ENCODE results near the gene DNAJC5G. TPM values are rescaled to one million over a fixed set of nuclear protein-coding genes. Genes with fewer than 3 reads are reported as not detected.

DNAJC5G gene
- total and polyA plus RNA-seq, 2 of the 13 experiments (the other 11 are each of a cell fraction or from before 2014, with no cell fraction given) = 0.05 TPM; not detected in 1

DNA sequence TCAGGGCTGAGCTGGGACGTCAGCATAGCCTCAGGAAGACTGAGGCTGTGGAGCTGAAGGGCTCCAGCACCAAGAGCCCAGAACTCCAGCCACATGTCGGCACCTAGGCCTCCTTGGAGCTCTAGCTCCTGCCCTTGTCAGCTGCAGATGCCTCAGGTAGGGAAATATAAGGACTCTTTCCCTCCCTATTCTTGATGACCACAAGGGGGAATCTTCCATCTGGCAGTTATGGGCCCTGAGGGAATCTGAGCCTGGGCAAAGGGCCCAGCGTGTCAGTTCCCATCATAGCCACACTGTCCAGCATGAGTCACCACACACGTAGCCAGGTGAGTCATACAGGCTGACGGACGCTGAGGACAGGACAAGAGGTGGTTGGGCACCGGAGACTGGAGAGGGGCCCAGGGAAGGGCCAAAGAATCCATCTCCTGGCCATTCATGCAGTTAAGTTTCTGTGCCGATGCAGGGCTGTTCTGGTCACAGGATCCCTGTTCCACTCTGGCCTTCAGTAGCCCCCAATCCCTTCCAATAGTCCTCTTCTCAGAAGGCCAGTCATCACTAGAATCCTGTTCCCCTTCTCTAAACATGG, 45.8 kb downstream of the DNAJC5G start (continued):
- TF ChIP-seq, protein P1, sequence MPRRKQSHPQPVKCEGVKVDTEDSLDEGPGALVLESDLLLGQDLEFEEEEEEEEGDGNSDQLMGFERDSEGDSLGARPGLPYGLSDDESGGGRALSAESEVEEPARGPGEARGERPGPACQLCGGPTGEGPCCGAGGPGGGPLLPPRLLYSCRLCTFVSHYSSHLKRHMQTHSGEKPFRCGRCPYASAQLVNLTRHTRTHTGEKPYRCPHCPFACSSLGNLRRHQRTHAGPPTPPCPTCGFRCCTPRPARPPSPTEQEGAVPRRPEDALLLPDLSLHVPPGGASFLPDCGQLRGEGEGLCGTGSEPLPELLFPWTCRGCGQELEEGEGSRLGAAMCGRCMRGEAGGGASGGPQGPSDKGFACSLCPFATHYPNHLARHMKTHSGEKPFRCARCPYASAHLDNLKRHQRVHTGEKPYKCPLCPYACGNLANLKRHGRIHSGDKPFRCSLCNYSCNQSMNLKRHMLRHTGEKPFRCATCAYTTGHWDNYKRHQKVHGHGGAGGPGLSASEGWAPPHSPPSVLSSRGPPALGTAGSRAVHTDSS (CRISPR knock-in tag; conservative IDR thresholded peaks at IDR 0.05) = no peak
- no peak for TF ChIP-seq SNAI1 (CRISPR knock-in tag; IDR thresholded peaks at IDR 0.05; ENCODE audit: borderline replicate concordance)
- TF ChIP-seq ELF3 (CRISPR knock-in tag; IDR thresholded peaks at IDR 0.05) = peak; percentile 84
- TF ChIP-seq ETV5 (CRISPR knock-in tag; IDR thresholded peaks at IDR 0.05; ENCODE audit: borderline replicate concordance) = peak; percentile 88; the same call in 1 of the 2 replicates
- no peak for TF ChIP-seq ZNF235 (CRISPR knock-in tag; IDR thresholded peaks at IDR 0.05; ENCODE audit: borderline replicate concordance)
- TF ChIP-seq ZNF143 (CRISPR knock-in tag; IDR thresholded peaks at IDR 0.05) = peak; percentile 72; the same call in 1 of the 2 replicates
- peak; percentile 88; the same call in 1 of the 2 replicates for TF ChIP-seq ZIK1 (CRISPR knock-in tag; IDR thresholded peaks at IDR 0.05; ENCODE audit: borderline replicate concordance, low read depth)
- TF ChIP-seq ZNF749 (CRISPR knock-in tag; IDR thresholded peaks at IDR 0.05; ENCODE audit: borderline replicate concordance) = no peak
- TF ChIP-seq ZNF441 (CRISPR knock-in tag; IDR thresholded peaks at IDR 0.05; ENCODE audit: borderline replicate concordance) = peak; percentile 67; the same call in 1 of the 2 replicates
- TF ChIP-seq TMF1 (CRISPR knock-in tag; IDR thresholded peaks at IDR 0.05; ENCODE audit: low read depth) = no peak
- no peak for TF ChIP-seq ZBTB42 (CRISPR knock-in tag; IDR thresholded peaks at IDR 0.05)
- peak; percentile 93 for TF ChIP-seq ZFX (CRISPR knock-in tag; IDR thresholded peaks at IDR 0.05; ENCODE audit: low read depth)
- peak; percentile 78 for TF ChIP-seq U2AF1 (optimal IDR thresholded peaks at IDR 0.05; ENCODE audit: low read depth, low read length)
- TF ChIP-seq TRIM24 (CRISPR knock-in tag; IDR thresholded peaks at IDR 0.05) = no peak
- TF ChIP-seq, protein P2, sequence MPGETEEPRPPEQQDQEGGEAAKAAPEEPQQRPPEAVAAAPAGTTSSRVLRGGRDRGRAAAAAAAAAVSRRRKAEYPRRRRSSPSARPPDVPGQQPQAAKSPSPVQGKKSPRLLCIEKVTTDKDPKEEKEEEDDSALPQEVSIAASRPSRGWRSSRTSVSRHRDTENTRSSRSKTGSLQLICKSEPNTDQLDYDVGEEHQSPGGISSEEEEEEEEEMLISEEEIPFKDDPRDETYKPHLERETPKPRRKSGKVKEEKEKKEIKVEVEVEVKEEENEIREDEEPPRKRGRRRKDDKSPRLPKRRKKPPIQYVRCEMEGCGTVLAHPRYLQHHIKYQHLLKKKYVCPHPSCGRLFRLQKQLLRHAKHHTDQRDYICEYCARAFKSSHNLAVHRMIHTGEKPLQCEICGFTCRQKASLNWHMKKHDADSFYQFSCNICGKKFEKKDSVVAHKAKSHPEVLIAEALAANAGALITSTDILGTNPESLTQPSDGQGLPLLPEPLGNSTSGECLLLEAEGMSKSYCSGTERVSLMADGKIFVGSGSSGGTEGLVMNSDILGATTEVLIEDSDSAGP (CRISPR knock-in tag; IDR thresholded peaks at IDR 0.05; ENCODE audit: borderline replicate concordance) = peak; percentile 69
- TF ChIP-seq MIER3 (CRISPR knock-in tag; IDR thresholded peaks at IDR 0.05; ENCODE audit: borderline replicate concordance) = peak; percentile 97
- TF ChIP-seq, protein P3, sequence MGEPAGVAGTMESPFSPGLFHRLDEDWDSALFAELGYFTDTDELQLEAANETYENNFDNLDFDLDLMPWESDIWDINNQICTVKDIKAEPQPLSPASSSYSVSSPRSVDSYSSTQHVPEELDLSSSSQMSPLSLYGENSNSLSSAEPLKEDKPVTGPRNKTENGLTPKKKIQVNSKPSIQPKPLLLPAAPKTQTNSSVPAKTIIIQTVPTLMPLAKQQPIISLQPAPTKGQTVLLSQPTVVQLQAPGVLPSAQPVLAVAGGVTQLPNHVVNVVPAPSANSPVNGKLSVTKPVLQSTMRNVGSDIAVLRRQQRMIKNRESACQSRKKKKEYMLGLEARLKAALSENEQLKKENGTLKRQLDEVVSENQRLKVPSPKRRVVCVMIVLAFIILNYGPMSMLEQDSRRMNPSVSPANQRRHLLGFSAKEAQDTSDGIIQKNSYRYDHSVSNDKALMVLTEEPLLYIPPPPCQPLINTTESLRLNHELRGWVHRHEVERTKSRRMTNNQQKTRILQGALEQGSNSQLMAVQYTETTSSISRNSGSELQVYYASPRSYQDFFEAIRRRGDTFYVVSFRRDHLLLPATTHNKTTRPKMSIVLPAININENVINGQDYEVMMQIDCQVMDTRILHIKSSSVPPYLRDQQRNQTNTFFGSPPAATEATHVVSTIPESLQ (CRISPR knock-in tag; conservative IDR thresholded peaks at IDR 0.05) = 0 out of 2 replicates have a peak, but pooled peaks have one; percentile 45
- no peak for TF ChIP-seq ZNF841 (CRISPR knock-in tag; IDR thresholded peaks at IDR 0.05; ENCODE audit: borderline replicate concordance)
- TF ChIP-seq, protein P4, sequence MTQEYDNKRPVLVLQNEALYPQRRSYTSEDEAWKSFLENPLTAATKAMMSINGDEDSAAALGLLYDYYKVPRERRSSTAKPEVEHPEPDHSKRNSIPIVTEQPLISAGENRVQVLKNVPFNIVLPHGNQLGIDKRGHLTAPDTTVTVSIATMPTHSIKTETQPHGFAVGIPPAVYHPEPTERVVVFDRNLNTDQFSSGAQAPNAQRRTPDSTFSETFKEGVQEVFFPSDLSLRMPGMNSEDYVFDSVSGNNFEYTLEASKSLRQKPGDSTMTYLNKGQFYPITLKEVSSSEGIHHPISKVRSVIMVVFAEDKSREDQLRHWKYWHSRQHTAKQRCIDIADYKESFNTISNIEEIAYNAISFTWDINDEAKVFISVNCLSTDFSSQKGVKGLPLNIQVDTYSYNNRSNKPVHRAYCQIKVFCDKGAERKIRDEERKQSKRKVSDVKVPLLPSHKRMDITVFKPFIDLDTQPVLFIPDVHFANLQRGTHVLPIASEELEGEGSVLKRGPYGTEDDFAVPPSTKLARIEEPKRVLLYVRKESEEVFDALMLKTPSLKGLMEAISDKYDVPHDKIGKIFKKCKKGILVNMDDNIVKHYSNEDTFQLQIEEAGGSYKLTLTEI (CRISPR knock-in tag; conservative IDR thresholded peaks at IDR 0.05) = no peak
- TF ChIP-seq, protein P5, sequence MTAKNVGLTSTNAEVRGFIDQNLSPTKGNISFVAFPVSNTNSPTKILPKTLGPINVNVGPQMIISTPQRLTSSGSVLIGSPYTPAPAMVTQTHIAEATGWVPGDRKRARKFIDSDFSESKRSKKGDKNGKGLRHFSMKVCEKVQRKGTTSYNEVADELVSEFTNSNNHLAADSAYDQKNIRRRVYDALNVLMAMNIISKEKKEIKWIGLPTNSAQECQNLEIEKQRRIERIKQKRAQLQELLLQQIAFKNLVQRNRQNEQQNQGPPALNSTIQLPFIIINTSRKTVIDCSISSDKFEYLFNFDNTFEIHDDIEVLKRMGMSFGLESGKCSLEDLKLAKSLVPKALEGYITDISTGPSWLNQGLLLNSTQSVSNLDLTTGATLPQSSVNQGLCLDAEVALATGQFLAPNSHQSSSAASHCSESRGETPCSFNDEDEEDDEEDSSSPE (CRISPR knock-in tag; IDR thresholded peaks at IDR 0.05) = peak; percentile 43; the same call in 1 of the 2 replicates
